ENCODE measurements around the gene NR6A1. TPM values are rescaled to one million over a fixed set of nuclear protein-coding genes. Genes with fewer than 3 reads are reported as not detected.

The NR6A1 gene
- total RNA-seq, 1 donor from 2014 or later, result 0.56 TPM

DNA sequence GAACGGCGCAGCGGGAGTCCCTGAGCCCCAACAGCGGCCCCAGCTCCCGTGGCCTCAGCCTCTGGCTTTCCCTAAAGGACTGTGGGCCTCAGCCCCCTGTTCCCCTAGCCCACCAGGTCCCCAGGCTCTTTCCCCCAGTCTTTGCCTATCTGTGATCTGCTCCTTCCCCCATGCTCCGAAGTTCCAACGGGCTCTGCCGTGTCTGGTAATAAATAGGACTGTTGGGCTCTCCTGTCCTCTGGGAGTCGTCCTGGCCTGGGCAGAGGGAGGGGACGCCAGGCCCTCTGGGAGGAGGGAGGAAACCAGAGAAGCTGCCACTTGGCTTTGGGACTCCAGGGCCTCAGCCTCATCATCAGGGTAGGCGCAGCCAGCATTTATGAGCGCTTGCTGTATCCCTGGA lies 292.8 kb downstream of the NR6A1 start:
- Mint-ChIP-seq H3K9me3 (ENCODE audit: unreplicated experiment) (no peaks in the 10 kb centered on the region), H3K4me1 (ENCODE audit: unreplicated experiment) (peaks cover 3% of the 10 kb centered on the region), H3K27ac (ENCODE audit: unreplicated experiment) (no peak overlapping the region), H3K4me3 (ENCODE audit: unreplicated experiment) (peak overlapping the region; percentile 14), H3K36me3 (ENCODE audit: unreplicated experiment) (no peaks in the 10 kb centered on the region), H3K27me3 (ENCODE audit: unreplicated experiment) (peaks cover 26% of the 10 kb centered on the region)
- no peak for DNase-seq (ENCODE audit: extremely low spot score, unreplicated experiment)
- no peak for TF ChIP-seq CTCF (IDR thresholded peaks at IDR 0.05)

DNA sequence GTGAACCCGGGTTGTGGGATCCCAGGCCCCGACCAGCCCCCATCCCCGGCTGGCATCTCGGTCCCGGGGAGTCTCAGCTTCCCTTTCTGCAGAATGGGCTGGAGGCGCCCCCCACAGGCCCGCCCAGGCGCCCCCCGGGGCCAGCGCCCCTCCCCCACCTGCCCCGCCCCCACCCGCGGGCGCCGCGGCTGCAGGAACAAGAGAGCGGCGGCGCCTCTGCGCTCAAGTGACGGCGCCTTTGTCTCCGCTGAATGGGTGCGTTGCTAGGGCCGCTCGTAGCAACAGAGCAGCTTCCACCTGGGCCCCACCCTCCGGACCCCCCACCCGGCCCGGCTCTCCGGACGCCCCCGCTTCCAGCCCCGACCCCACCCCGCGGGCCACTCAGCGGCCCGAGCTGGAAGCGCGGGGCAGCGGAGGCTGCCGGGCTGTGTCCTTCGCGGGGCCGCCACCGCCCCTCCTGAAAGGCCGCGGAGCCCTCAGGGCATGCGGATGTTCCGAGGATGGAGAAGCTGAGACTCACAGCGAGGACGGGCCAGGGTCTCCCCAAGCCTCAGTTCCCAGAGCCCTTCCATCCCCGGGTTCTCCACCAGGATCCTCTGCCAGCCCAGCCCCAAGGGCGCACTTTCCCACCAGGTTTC lies 293.3 kb downstream of the NR6A1 start:
- Mint-ChIP-seq H3K27ac (ENCODE audit: unreplicated experiment) (no peak overlapping the region), H3K36me3 (ENCODE audit: unreplicated experiment) (no peaks in the 10 kb centered on the region), H3K27me3 (ENCODE audit: unreplicated experiment) (peaks cover 23% of the 10 kb centered on the region), H3K4me1 (ENCODE audit: unreplicated experiment) (peaks cover 3% of the 10 kb centered on the region), H3K9me3 (ENCODE audit: unreplicated experiment) (no peaks in the 10 kb centered on the region), H3K4me3 (ENCODE audit: unreplicated experiment) (peak overlapping the region; percentile 14)
- TF ChIP-seq CTCF (IDR thresholded peaks at IDR 0.05), result no peak
- no peak for DNase-seq (ENCODE audit: extremely low spot score, unreplicated experiment)

DNA sequence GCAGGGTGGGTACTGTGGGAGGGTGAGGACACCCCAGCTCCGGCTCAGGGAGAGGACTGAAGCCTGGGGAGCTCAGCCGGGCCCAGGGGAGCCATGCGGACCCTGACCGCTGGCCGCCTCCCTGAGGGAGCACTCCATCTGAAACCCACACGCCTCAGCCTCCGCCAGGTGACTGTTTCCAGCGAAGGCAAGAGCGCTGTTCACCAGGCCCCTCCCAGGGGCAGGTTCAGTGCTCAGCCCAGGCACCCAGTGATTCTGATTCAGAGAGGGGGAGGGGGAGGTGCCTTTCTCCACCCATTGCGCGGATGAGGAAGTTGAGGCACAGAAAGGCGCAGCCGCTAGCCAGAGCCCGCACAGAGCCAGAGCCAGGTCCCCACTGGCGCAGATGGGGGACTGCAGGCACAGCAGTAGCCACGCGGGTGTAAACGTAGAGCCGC lies 293.9 kb downstream of the NR6A1 start:
- Mint-ChIP-seq H3K36me3 (ENCODE audit: unreplicated experiment) (no peaks in the 10 kb centered on the region), H3K4me1 (ENCODE audit: unreplicated experiment) (peaks cover 3% of the 10 kb centered on the region), H3K27me3 (ENCODE audit: unreplicated experiment) (peaks cover 25% of the 10 kb centered on the region), H3K4me3 (ENCODE audit: unreplicated experiment) (no peak overlapping the region), H3K27ac (ENCODE audit: unreplicated experiment) (no peak overlapping the region), H3K9me3 (ENCODE audit: unreplicated experiment) (no peaks in the 10 kb centered on the region)
- no peak for DNase-seq (ENCODE audit: extremely low spot score, unreplicated experiment)
- no peak for TF ChIP-seq CTCF (IDR thresholded peaks at IDR 0.05)

GRCh38 chr9:124475868-124476690 lies 295.0 kb downstream of the NR6A1 start:
- Mint-ChIP-seq H3K27ac (ENCODE audit: unreplicated experiment) (no peak overlapping the region), H3K27me3 (ENCODE audit: unreplicated experiment) (peaks cover 25% of the 10 kb centered on the region), H3K4me3 (ENCODE audit: unreplicated experiment) (no peak overlapping the region), H3K36me3 (ENCODE audit: unreplicated experiment) (no peaks in the 10 kb centered on the region), H3K9me3 (ENCODE audit: unreplicated experiment) (no peaks in the 10 kb centered on the region), H3K4me1 (ENCODE audit: unreplicated experiment) (peaks cover 3% of the 10 kb centered on the region)
- TF ChIP-seq CTCF (IDR thresholded peaks at IDR 0.05), result no peak
- no peak for DNase-seq (ENCODE audit: extremely low spot score, unreplicated experiment)

GRCh38 chr9:124475158-124475867 lies 295.8 kb downstream of the NR6A1 start:
- DNase-seq (ENCODE audit: extremely low spot score, unreplicated experiment), result no peak
- Mint-ChIP-seq H3K27me3 (ENCODE audit: unreplicated experiment) (peaks cover 22% of the 10 kb centered on the region), H3K9me3 (ENCODE audit: unreplicated experiment) (no peaks in the 10 kb centered on the region), H3K4me3 (ENCODE audit: unreplicated experiment) (no peak overlapping the region), H3K27ac (ENCODE audit: unreplicated experiment) (no peak overlapping the region), H3K4me1 (ENCODE audit: unreplicated experiment) (peaks cover 3% of the 10 kb centered on the region), H3K36me3 (ENCODE audit: unreplicated experiment) (no peaks in the 10 kb centered on the region)
- no peak for TF ChIP-seq CTCF (IDR thresholded peaks at IDR 0.05)
